AG04449 (cell line): ENCODE results near the gene PNPLA5.

ENCODE experiments used
- CTCF ChIA-PET: fragments of 350-600 bp; formaldehyde crosslinking; extraction: SDS; loops from one replicate; lab custom pipeline; 2021; ENCODE audit warnings: antibody characterized with exemption; lab: Yijun Ruan, JAX
- POLR2A ChIA-PET: fragments of 400-600, 350-600 bp; formaldehyde crosslinking; extraction: SDS; loops from one replicate; lab custom pipeline; 2020; ENCODE audit warnings: antibody characterized with exemption, inconsistent platforms; lab: Yijun Ruan, JAX
- DNase-seq: peaks from one replicate; pipeline ENCODE4 v3.0.0-alpha.2; 2010; ENCODE audit warnings: low read depth, low spot score
- H3K4me3 ChIP-seq: 2 replicates; pipeline ENCODE4 v1.5.1; 2011; ENCODE audit warnings: low read depth, mild to moderate bottlenecking, control low read depth, low read length
- TF ChIP-seq, protein P1 (sequence below): IDR thresholded peaks from one replicate; pipeline ENCODE4 v1.5.1; 2011; ENCODE audit warnings: mild to moderate bottlenecking, moderate library complexity, low read length, control low read depth, inconsistent platforms; ENCODE audit not compliant: insufficient read depth; ENCODE audit errors: missing control alignments

PNPLA5 gene

GRCh38 chr22:43861529-43861928 lies 30.3 kb downstream of the PNPLA5 start:
- TF ChIP-seq, protein P1, sequence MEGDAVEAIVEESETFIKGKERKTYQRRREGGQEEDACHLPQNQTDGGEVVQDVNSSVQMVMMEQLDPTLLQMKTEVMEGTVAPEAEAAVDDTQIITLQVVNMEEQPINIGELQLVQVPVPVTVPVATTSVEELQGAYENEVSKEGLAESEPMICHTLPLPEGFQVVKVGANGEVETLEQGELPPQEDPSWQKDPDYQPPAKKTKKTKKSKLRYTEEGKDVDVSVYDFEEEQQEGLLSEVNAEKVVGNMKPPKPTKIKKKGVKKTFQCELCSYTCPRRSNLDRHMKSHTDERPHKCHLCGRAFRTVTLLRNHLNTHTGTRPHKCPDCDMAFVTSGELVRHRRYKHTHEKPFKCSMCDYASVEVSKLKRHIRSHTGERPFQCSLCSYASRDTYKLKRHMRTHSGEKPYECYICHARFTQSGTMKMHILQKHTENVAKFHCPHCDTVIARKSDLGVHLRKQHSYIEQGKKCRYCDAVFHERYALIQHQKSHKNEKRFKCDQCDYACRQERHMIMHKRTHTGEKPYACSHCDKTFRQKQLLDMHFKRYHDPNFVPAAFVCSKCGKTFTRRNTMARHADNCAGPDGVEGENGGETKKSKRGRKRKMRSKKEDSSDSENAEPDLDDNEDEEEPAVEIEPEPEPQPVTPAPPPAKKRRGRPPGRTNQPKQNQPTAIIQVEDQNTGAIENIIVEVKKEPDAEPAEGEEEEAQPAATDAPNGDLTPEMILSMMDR: no peak
- POLR2A ChIA-PET: no interaction called here
- CTCF ChIA-PET: no interaction called here
- DNase-seq: no peak
- H3K4me3 ChIP-seq: peak overlapping the region; percentile 1; the same call in 1 of the 2 replicates

DNA sequence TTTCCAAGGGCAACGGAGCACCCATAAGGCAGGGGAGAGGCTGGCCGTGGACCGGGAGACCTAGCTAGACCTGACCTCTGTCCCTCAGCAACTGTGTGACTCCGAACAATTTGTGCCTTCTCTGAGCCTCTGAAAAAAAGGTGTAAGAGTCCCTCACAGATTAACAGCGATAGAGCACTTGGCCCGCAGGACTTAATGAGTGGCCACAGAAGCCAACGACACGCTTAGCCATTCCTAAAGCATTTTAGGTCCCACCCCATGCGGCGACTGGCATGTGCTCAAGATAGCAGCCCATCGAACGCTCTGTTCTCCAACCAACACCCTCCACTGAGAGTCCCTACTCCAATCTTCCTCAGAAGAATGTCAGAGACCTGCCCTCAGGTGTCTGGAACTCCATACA lies 31.0 kb downstream of the PNPLA5 start:
- H3K4me3 ChIP-seq: no peak overlapping the region
- TF ChIP-seq, protein P1: no peak
- ChIA-PET CTCF (no interaction called here), POLR2A (no interaction called here)
- no peak for DNase-seq

DNA sequence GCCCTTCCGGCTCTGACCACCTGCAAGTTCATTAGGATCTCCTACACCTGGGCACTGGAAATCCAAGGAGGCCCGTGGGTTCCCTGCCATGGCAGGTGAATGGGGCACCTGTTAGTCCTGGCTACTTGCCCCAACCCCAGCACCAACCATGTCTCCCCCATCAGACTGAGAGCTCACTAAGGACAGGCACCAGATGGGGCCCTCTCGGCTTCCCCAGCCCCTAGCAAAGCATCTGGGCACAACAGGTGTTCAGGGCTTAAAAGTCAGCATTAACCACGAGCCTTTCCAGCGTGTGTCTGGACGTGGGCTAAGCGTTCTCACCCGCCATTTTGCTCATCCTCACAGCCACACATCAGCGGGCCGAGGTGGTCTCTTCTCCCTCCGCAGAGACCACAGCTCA lies 31.7 kb downstream of the PNPLA5 start:
- TF ChIP-seq, protein P1: no peak
- DNase-seq: no peak
- no peak overlapping the region for H3K4me3 ChIP-seq
- CTCF ChIA-PET: interaction anchor here (0.6 kb wide), 1 partner anchor 10 kb away, joined by 3 read pairs; no protein-coding TSS in a partner anchor
- POLR2A ChIA-PET: no interaction called here

DNA sequence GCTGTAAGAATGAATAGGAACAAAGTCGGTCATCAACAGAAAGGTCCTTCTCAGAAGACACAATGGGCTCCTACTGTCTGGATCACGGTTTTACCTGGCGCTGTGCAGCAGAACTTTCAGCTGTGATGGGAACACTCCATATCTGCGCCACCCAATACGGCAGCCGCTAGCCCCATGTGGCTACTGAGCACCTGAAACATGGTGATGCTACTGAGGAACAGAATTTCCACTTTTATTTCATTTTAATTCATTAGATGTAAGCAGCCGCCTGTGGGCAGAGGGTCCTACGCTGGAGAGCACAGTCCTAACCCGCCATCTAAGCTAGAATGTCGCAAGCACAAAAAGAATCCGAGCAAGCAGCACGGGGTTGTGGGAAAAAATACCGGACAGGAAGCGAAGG lies 32.2 kb downstream of the PNPLA5 start:
- H3K4me3 ChIP-seq: no peak overlapping the region
- no peak for DNase-seq
- ChIA-PET POLR2A (no interaction called here), CTCF (interaction anchor here (0.6 kb wide), 1 partner anchor 10 kb away, joined by 3 read pairs; no protein-coding TSS in a partner anchor)
- TF ChIP-seq, protein P1: no peak

DNA sequence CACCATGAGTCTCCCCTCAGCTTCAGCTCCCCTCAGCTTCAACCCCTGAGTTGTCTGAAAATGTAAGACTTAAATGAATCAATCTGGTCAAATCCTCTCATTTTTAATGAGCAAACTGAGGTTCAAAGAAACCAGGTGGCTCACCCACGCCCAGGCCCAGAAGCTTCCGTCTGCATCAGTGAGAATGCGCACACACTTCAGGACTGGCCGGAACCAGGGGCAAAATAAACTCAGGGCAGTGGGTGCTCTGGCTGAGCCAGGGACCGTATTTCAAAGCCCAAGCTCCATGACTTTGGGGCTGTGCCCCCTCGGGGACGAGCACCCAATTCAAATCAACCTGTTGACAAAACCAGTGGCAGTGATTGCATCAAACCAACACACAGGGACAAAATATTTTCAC lies 32.6 kb downstream of the PNPLA5 start:
- no peak overlapping the region for H3K4me3 ChIP-seq
- POLR2A ChIA-PET: no interaction called here
- TF ChIP-seq, protein P1: no peak
- DNase-seq: no peak
- CTCF ChIA-PET: no interaction called here

DNA sequence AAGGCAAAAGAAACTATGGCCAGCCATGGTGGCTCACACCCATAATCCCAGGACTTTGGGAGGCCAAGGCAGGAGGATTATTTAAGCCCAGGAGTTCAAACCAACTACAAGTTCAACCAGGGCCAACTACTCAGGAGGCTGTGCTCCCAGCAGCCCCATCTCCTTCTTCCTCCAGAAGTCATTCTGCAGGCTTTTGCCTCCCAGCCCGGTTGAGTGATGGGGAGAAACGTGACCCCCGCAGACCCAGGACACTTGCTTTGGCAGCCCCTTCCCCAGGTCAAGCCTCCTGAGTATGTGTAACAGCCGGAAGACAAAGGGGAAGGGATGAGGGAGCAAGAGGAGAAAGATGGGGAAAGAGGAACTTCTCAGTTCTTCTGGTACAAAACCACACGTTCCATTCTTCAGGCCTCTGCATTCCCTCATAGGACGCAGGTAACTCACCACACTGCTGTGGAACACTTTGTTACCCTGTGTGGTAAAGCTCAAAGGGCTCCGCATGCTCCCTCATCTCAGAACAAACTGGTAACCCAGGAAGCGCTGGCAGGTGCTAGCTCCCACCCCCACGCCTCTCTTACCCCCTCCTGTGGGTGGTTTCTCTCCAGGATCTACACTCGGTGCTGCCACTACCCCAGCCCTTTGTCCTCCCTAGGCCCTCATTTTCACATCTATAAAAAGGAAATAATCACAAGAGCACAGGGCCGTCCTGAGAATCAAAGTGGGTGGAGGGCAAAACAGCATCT lies 33.5 kb downstream of the PNPLA5 start:
- no peak overlapping the region for H3K4me3 ChIP-seq
- CTCF ChIA-PET: no interaction called here
- DNase-seq: no peak
- POLR2A ChIA-PET: no interaction called here
- TF ChIP-seq, protein P1: no peak
